Aorta (tissue), 5 donors: ENCODE measurements around the gene GARNL3. TPM values are rescaled to one million over a fixed set of nuclear protein-coding genes. Genes with fewer than 3 reads are reported as not detected.

Experiments used
- ATAC-seq: fragments of 200-7000 bp; cut with Tn5 transposase; one replicate; pipeline ENCODE4 v1.9.1; 2022; ENCODE audit warnings: moderate library complexity; ENCODE audit not compliant: low FRiP score
- DNase-seq, 2 donors: peaks; one replicate each; pipeline ENCODE4 v3.0.0-alpha.2; 2020
- H3K27ac ChIP-seq, 2 donors: one replicate each; pipeline ENCODE4 v1.5.1; 2013; ENCODE audit warnings: low read length in 2 of 2, mild to moderate bottlenecking in 2 of 2, moderate library complexity in 2 of 2, control low read depth in 1 of 2, inconsistent platforms in 1 of 2, low read depth in 1 of 2
- H3K27me3 ChIP-seq, 2 donors: one replicate each; pipeline ENCODE4 v1.6.1; 2013; ENCODE audit warnings: control low read depth in 1 of 2, low read length in 1 of 2, mild to moderate bottlenecking in 1 of 2, moderate library complexity in 1 of 2; ENCODE audit not compliant: insufficient read depth in 2 of 2, control insufficient read depth in 1 of 2
- H3K36me3 ChIP-seq, 2 donors: one replicate each; pipeline ENCODE4 v1.6.1; 2013; ENCODE audit warnings: control low read depth in 1 of 2, low read length in 1 of 2, mild to moderate bottlenecking in 1 of 2; ENCODE audit not compliant: insufficient read depth in 2 of 2, control insufficient read depth in 1 of 2
- H3K4me1 ChIP-seq, 2 donors: one replicate each; pipeline ENCODE4 v1.6.1; 2013; ENCODE audit warnings: low read length in 2 of 2, control low read depth in 1 of 2, mild to moderate bottlenecking in 1 of 2, moderate library complexity in 1 of 2; ENCODE audit not compliant: insufficient read depth in 2 of 2, control insufficient read depth in 1 of 2
- H3K4me3 ChIP-seq, 2 donors: one replicate each; pipeline ENCODE4 v1.5.1; 2013; ENCODE audit warnings: low read length in 2 of 2, control low read depth in 1 of 2, mild to moderate bottlenecking in 1 of 2
- H3K9me3 ChIP-seq: one replicate; pipeline ENCODE4 v1.6.1; 2013; ENCODE audit warnings: mild to moderate bottlenecking, low read length; ENCODE audit not compliant: control insufficient read depth
- WGBS, 2 donors: extraction: QIAGEN DNeasy Blood & Tissue Kit; methylation state at CpG; one replicate each; pipeline ENCODE4 v1.1.7; 2013; 5-methylcytosine and 5-hydroxymethylcytosine counted together
- intact Hi-C, 2 donors: fragments of 100-400 bp; cut with DNase I; formaldehyde crosslinking; loops; one replicate each; pipeline versions ENCODE4 v1.14.2 to v1.15.0; 2022
- polyA plus RNA-seq, 2 donors: library from polyadenylated mRNA; stranded (reverse); fragments of 200-250 nt; gene quantifications; one replicate each; pipeline ENCODE4 v1.2.3, GENCODE V29; 2013
- total RNA-seq, 2 donors: library from RNA; stranded (reverse); fragmentation: NEBNext Ultra II Directional; extraction: Animal tissue kit (Norgen Biotek cat#: 25700); gene quantifications; one replicate each; pipeline ENCODE4 v1.2.1, GENCODE V29; 2021
- donor health status: healthy with polysubstance abuse.
- donor health status: Bipolar disorder and iron deficiency.
- donor health status: DM: no; HTN: no; CAD: no.
- donor health status: DM: no; HTN: no; CAD: no.
- donor health status: DM: yes; HTN: yes; CAD: no.

The GARNL3 gene
- total and polyA plus RNA-seq, 4 donors = 6.3 to 70.9 (median 42.8) TPM

GRCh38 chr9:127340721-127341120, 76.1 kb downstream of the GARNL3 start:
- DNase-seq = no peak
- H3K36me3 ChIP-seq = peaks cover 0 to 2% of the 10 kb centered on the region in 2 donors
- no peaks in the 10 kb centered on the region for H3K27me3 ChIP-seq
- no peak for ATAC-seq
- WGBS, 2 donors = 66 to 69% methylated on average over 2 of the region's 2 CpGs
- intact Hi-C loops = no loop called here
- H3K4me1 ChIP-seq = peaks cover 5 to 11% of the 10 kb centered on the region in 2 donors
- no peaks in the 10 kb centered on the region for H3K9me3 ChIP-seq
- H3K4me3 ChIP-seq = no peak overlapping the region
- no peak overlapping the region for H3K27ac ChIP-seq

DNA sequence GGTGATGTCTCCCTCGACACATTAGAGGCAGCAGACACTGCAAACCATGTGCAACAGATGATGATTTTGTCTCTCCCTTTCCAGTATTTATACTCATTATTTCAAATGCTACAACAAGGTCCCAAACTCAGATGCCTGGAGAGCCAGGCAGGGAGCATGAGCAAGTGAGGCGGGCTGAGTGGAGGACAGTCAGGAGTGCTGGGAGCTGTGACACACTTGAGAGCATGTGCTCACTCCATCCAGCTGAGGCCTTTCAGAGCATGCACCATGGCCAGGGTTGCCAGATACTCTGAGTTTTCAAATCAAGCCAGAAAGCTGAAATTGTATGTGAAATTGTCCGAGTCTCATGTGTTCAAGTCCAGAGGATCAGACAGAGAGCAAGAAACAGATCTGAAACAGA, 76.6 kb downstream of the GARNL3 start:
- Histone ChIP-seq H3K27ac (no peak overlapping the region), H3K9me3 (no peaks in the 10 kb centered on the region), H3K36me3 (peaks cover 0 to 2% of the 10 kb centered on the region in 2 donors), H3K4me1 (peaks cover 5 to 8% of the 10 kb centered on the region in 2 donors), H3K4me3 (no peak overlapping the region), H3K27me3 (no peaks in the 10 kb centered on the region)
- ATAC-seq (no peak), DNase-seq (no peak)
- WGBS, 2 donors = 94 to 97% methylated on average over 3 of the region's 3 CpGs
- intact Hi-C loops = no loop called here

DNA sequence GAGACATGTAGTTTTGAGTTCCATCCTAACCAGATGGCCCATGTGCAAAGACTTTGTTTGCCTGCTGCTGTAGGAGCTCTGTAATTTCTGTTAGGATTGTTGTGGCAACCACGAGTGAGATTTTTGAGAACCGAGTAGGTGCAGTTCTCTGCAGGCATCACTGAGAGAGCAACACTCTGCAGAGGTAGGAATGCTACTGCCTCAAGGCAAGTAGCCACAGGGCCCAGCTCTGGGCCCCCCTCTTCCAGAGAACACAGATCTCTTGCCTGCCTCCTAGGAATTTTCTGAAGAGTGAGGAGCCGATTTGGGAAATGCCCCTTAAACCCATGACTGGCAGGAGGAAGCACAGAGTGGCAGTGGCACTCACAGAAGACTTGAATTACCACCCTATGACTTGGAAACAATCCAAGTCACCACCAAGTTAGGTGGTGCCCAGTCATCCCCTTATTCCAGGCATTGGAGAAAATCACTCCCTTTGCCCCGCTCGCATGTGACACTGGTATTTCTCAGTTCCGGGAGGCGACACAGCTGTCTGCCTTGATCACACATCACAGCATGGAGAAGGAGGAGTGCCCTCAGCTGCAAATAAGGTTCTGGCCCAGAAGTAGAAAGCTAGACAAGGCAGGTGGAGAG, 79.9 kb downstream of the GARNL3 start:
- DNase-seq = no peak
- peaks cover 0 to 2% of the 10 kb centered on the region in 2 donors for H3K4me1 ChIP-seq
- no peak overlapping the region for H3K4me3 ChIP-seq
- no peak overlapping the region for H3K27ac ChIP-seq
- WGBS, 2 donors = 50 to 57% methylated on average over 7 of the region's 7 CpGs
- intact Hi-C loops = no loop called here
- H3K27me3 ChIP-seq = no peaks in the 10 kb centered on the region
- peaks cover 2% of the 10 kb centered on the region in 2 donors for H3K36me3 ChIP-seq
- no peak for ATAC-seq
- no peaks in the 10 kb centered on the region for H3K9me3 ChIP-seq

DNA sequence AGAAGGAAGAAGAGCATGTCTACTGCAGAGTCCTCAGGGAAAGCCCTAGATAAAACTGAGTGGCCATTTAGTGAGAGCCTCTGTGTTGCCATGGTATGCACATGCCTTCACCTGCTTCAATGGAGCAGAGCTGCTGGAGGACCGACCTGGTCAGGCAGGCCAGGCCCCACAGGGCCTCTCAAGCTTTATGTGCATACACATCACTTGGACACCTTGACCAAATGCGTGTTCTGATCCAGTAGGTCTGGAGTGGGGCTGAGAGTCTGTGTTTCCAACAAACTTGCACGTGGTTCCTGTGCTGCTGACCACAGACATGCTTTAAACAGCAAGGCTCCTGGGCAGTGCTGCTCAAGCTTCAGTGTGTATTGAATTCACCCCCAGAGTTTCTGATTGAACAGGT, 81.0 kb downstream of the GARNL3 start:
- no peak overlapping the region for H3K4me3 ChIP-seq
- H3K27ac ChIP-seq = no peak overlapping the region
- 78 to 86% methylated on average over 3 of the region's 3 CpGs for WGBS, 2 donors
- H3K27me3 ChIP-seq = no peaks in the 10 kb centered on the region
- peaks cover 2% of the 10 kb centered on the region in 2 donors for H3K36me3 ChIP-seq
- no peaks in the 10 kb centered on the region for H3K9me3 ChIP-seq
- ATAC-seq (no peak), DNase-seq (no peak)
- H3K4me1 ChIP-seq = peaks cover 0 to 2% of the 10 kb centered on the region in 2 donors
- intact Hi-C loops = loop anchor here (5.0 kb wide), 1 partner anchor 128 kb away; no protein-coding TSS in a partner anchor

DNA sequence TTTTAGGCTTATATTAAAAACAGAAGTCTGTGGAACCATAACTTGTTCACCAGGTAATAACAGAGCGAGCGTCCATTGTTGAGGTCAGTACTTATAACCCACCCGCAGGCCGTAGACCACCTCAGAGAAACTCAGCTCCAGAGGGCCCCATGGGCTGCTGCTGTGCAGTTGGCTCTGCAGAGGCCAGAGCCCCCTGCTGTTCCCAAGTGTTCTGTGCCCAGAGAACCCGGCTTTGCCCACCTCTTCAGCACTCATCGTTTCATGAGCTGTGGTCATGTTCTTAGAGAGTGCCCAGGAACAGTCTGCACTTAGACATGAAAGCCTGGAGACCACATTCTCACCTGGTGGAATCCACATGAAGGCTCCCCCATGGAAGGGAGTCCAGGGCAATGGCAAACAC, 82.0 kb downstream of the GARNL3 start:
- ATAC-seq (no peak), DNase-seq (no peak)
- Histone ChIP-seq H3K27me3 (no peaks in the 10 kb centered on the region), H3K9me3 (no peaks in the 10 kb centered on the region), H3K36me3 (peaks cover 0 to 2% of the 10 kb centered on the region in 2 donors), H3K4me1 (peaks cover 0 to 2% of the 10 kb centered on the region in 2 donors), H3K27ac (no peak overlapping the region), H3K4me3 (no peak overlapping the region)
- 78 to 80% methylated on average over 6 of the region's 6 CpGs for WGBS, 2 donors
- intact Hi-C loops = loop anchor here (5.0 kb wide), 1 partner anchor 129 kb away; no protein-coding TSS in a partner anchor

DNA sequence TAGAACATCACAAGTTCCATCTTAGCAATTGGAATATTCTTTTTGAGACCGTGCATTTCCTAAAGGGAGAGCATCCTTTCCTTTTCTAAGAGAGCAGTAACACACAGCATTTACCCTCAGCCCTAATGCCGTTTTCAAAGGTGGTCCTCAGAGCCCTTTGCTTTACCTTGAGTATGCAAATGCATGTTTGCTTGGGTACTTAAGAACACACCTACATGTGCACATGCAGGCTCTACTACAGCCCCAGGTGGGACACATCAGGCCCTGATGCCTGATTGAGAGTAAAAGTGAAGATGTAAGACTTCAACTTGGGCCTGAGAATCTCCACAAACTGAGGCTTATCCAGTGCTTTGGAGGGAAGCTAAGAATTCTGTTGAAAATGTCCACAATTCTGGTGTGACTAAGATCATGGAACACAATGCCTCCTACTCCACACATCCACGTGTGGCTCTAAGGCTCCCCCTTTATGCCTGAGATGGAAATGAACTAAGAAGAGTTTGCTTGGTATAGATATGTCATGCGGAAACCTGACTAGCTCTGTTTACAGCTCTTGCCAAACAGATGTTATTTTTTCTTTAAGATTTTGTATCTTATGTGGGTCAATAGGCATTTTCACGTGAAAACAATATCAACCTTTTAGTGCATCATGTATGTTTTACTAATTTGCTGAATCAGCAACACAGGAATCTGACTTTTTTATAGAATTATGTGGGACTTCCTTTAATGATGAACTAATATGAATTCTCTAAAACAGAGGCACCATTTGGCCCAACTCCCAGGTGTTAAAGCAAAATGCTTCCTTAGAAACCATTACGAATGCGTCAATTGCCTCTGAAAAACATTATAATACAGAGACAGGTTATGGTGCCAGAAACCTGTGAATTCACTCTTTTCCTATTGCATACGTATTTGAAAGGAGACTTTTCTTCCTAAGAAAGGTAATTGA, 83.5 kb downstream of the GARNL3 start:
- Histone ChIP-seq H3K9me3 (no peaks in the 10 kb centered on the region), H3K4me3 (no peak overlapping the region), H3K27ac (no peak overlapping the region), H3K36me3 (peaks cover 0 to 2% of the 10 kb centered on the region in 2 donors), H3K27me3 (no peaks in the 10 kb centered on the region), H3K4me1 (peaks cover 0 to 2% of the 10 kb centered on the region in 2 donors)
- ATAC-seq = peak; percentile 71
- WGBS, 2 donors = 67% methylated on average over 8 of the region's 8 CpGs
- DNase-seq = no peak
- intact Hi-C loops = loop anchor here (5.0 kb wide), 1 partner anchor 131 kb away; no protein-coding TSS in a partner anchor

DNA sequence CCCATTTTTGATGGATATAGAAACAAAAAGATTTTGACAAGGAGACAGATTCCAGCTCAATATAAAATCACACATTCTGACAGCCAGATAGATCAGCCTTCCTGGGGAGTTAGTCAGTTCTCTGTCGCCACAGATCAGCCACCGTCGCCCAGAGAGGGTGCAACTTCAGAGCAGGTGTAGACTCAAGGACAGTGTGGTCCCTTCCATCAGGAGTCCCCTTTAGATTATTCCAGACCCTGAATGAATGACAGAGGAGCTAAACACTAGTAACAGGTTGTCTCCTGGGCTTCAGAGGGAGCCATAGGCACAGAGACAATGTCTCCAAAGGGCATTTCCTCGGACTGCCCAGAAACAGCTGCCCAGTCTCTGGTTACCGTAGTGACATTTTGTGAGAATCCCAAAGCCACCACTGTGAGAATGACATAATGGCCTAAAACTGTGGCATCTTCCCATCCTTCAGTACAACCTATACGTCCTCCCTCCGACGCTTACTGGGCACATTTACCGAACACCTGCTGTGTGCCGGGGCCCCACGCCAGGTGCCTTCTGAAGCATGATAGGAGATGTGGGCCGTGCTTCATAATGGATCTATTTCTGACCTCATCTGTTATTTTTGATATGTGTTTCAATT, 85.0 kb downstream of the GARNL3 start:
- no peak for ATAC-seq
- H3K4me3 ChIP-seq = no peak overlapping the region
- 90 to 91% methylated on average over 12 of the region's 12 CpGs for WGBS, 2 donors
- H3K9me3 ChIP-seq = no peaks in the 10 kb centered on the region
- H3K36me3 ChIP-seq = peaks cover 1 to 3% of the 10 kb centered on the region in 2 donors
- H3K27me3 ChIP-seq = no peaks in the 10 kb centered on the region
- H3K4me1 ChIP-seq = no peaks in the 10 kb centered on the region
- H3K27ac ChIP-seq = no peak overlapping the region
- no peak for DNase-seq
- intact Hi-C loops = loop anchor here (5.0 kb wide), 1 partner anchor 132 kb away; no protein-coding TSS in a partner anchor
